Osteocyte (in vitro differentiated cells): ENCODE results near the gene FXYD4. TPM values are rescaled to one million over a fixed set of nuclear protein-coding genes. Genes with fewer than 3 reads are reported as not detected.

Experiments
- DNase-seq: peaks from one replicate; pipeline ENCODE4 v3.0.0; 2021; ENCODE audit warnings: mixed read lengths; ENCODE audit not compliant: unreplicated experiment; ENCODE audit errors: extremely low spot score
- H3K27ac Mint-ChIP-seq: one replicate; pipeline ENCODE4 v1.8.0; 2021; ENCODE audit warnings: mild to moderate bottlenecking, mixed read lengths; ENCODE audit not compliant: unreplicated experiment
- H3K27me3 Mint-ChIP-seq: one replicate; pipeline ENCODE4 v1.8.0; 2021; ENCODE audit warnings: mixed read lengths; ENCODE audit not compliant: unreplicated experiment
- H3K36me3 Mint-ChIP-seq: one replicate; pipeline ENCODE4 v1.8.0; 2021; ENCODE audit warnings: mixed read lengths; ENCODE audit not compliant: unreplicated experiment
- H3K4me1 Mint-ChIP-seq: one replicate; pipeline ENCODE4 v1.8.0; 2021; ENCODE audit warnings: mixed read lengths; ENCODE audit not compliant: unreplicated experiment
- H3K4me3 Mint-ChIP-seq: one replicate; pipeline ENCODE4 v1.8.0; 2021; ENCODE audit warnings: mild to moderate bottlenecking, moderate library complexity, mixed read lengths; ENCODE audit not compliant: unreplicated experiment
- H3K9me3 Mint-ChIP-seq: one replicate; pipeline ENCODE4 v1.8.0; 2021; ENCODE audit warnings: mixed read lengths; ENCODE audit not compliant: unreplicated experiment
- CTCF ChIP-seq: fragments of 200-600 bp; sonication (generic); IDR thresholded peaks from 2 replicates; pipeline ENCODE4 v1.5.0; 2021; ENCODE audit warnings: antibody characterized with exemption, mild to moderate bottlenecking, moderate library complexity
- total RNA-seq: library from RNA; stranded (reverse); gene quantifications from 2 replicates; pipeline ENCODE4 v1.2.1, GENCODE V29; 2021

Gene FXYD4
- total RNA-seq, 1 donor from 2014 or later = not detected

- no peak overlapping the region for H3K4me3 Mint-ChIP-seq
- no peak for DNase-seq
- H3K27ac Mint-ChIP-seq = no peak overlapping the region
- H3K36me3 Mint-ChIP-seq = peaks cover 30% of the 10 kb centered on the region
- H3K27me3 Mint-ChIP-seq = no peaks in the 10 kb centered on the region
- H3K4me1 Mint-ChIP-seq = peaks cover under 1% of the 10 kb centered on the region
- TF ChIP-seq CTCF = no peak
- H3K9me3 Mint-ChIP-seq = no peaks in the 10 kb centered on the region
Observed at GRCh38 chr10:43383204-43383971, 12.0 kb downstream of the FXYD4 start.

DNA sequence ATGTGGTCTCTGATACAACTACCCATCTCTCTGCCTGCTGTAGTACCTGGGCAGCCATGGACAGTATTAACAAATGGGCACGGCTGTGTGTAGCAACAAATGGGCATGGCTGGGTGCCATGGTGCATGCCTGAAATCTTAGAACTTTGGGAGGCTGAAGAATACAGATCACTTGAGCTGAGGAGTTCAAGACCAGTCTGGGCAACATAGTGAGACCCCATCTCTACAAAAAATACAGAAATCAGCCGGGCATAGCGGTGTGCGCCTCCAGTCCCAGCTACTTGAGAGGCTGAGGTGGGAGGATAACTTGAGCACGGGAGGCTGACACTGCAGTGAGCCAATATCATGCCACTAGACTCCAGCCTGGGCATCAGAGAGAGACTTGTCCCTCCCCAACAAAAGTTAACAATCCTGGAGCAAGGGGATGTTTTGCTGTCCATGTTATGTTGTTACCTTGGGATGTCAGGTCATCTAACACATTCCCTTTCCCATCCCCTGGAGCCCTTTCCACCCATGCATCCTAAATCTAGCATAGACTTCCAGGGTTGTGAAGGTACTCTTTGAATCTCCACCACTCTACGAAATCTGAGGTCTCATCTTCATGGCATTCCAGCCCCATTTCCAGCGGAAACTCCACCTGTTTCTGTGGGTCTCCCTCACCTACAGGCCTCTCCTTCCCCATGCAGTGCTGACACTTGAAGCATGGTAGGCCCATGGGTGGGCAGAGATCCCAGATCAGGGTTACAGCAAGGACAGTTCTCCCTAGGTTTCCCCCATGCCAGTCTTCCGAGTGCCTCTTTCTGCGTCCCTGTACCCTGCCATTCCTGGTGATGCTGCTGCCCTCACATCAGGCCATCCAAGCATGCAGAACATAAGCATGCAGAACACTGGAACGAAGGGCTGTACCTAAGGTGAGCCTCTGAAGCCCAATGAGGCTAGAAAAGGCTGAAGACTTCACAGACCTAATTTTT is 13.1 kb downstream of the FXYD4 start:
- H3K9me3 Mint-ChIP-seq = no peaks in the 10 kb centered on the region
- no peak for TF ChIP-seq CTCF
- no peaks in the 10 kb centered on the region for H3K27me3 Mint-ChIP-seq
- no peak for DNase-seq
- H3K4me3 Mint-ChIP-seq = no peak overlapping the region
- peaks cover 39% of the 10 kb centered on the region for H3K36me3 Mint-ChIP-seq
- no peak overlapping the region for H3K27ac Mint-ChIP-seq
- H3K4me1 Mint-ChIP-seq = peaks cover 4% of the 10 kb centered on the region

GRCh38 chr10:43385412-43386004 is 14.1 kb downstream of the FXYD4 start:
- H3K9me3 Mint-ChIP-seq = no peaks in the 10 kb centered on the region
- H3K27me3 Mint-ChIP-seq = no peaks in the 10 kb centered on the region
- no peak for TF ChIP-seq CTCF
- H3K4me1 Mint-ChIP-seq = peaks cover 7% of the 10 kb centered on the region
- H3K36me3 Mint-ChIP-seq = peaks cover 48% of the 10 kb centered on the region
- no peak overlapping the region for H3K27ac Mint-ChIP-seq
- no peak for DNase-seq
- H3K4me3 Mint-ChIP-seq = no peak overlapping the region

GRCh38 chr10:43386549-43386948 is 15.1 kb downstream of the FXYD4 start:
- no peak for TF ChIP-seq CTCF
- Mint-ChIP-seq H3K4me1 (peaks cover 7% of the 10 kb centered on the region), H3K27me3 (no peaks in the 10 kb centered on the region), H3K4me3 (no peak overlapping the region), H3K36me3 (peaks cover 51% of the 10 kb centered on the region), H3K9me3 (no peaks in the 10 kb centered on the region), H3K27ac (no peak overlapping the region)
- no peak for DNase-seq
